Endothelial cell of umbilical vein (primary cell): ENCODE measurements around the gene PRKG1. TPM values are rescaled to one million over a fixed set of nuclear protein-coding genes. Genes with fewer than 3 reads are reported as not detected.

Experiments
- BruUV-seq: library from RNA; stranded (reverse); fragments of 400-500 nt; replicated peaks from 2 replicates; lab custom pipeline; 2021; lab: Mats Ljungman, UMichigan
- CTCF ChIA-PET: fragments of 300-600, 350-600 bp; sonication (Branson Sonifier 250); formaldehyde crosslinking; loops from one replicate; lab custom pipeline; 2021; ENCODE audit warnings: antibody characterized with exemption, inconsistent platforms; lab: Charles Lee
- POLR2A ChIA-PET: fragments of 300-600, 350-600 bp; sonication (Branson Sonifier 250); formaldehyde crosslinking; loops from one replicate; lab custom pipeline; 2021; ENCODE audit warnings: antibody characterized with exemption, inconsistent platforms; lab: Charles Lee
- DNase-seq: peaks from one replicate; pipeline ENCODE4 v3.0.0-alpha.2; 2011; ENCODE audit warnings: low read depth, low spot score
- FAIRE-seq: peaks from 2 replicates; lab custom pipeline; 2011; peaks lifted over from hg19 to GRCh38; lab: Jason Lieb, UNC
- H2AFZ ChIP-seq: 2 replicates; pipeline ENCODE4 v1.6.0; 2012; ENCODE audit warnings: low read depth, low read length, control low read depth, inconsistent platforms
- H3K27ac ChIP-seq: 2 replicates; pipeline ENCODE4 v1.5.1; 2011; ENCODE audit warnings: low read depth, mild to moderate bottlenecking, control low read depth, low read length, moderate library complexity; ENCODE audit not compliant: insufficient read depth
- H3K27me3 ChIP-seq, 2 experiments: 2 replicates each; pipeline versions ENCODE4 v1.6.0 to v1.6.1; 2011; ENCODE audit warnings: low read length in 2 of 2, mixed read lengths in 1 of 2; ENCODE audit not compliant: control insufficient read depth in 2 of 2, insufficient read depth in 2 of 2
- H3K36me3 ChIP-seq, 2 experiments: 2 replicates in 1 of 2; 3 replicates in 1 of 2; pipeline ENCODE4 v1.5.1; 2011; ENCODE audit warnings: low read length in 2 of 2, mild to moderate bottlenecking in 1 of 2, moderate library complexity in 1 of 2; ENCODE audit not compliant: control insufficient read depth in 2 of 2, insufficient read depth in 2 of 2; ENCODE audit errors: extremely low read depth in 1 of 2
- H3K4me1 ChIP-seq: 3 replicates; pipeline ENCODE4 v1.5.1; 2011; ENCODE audit warnings: mild to moderate bottlenecking, low read length; ENCODE audit not compliant: control insufficient read depth, insufficient read depth; ENCODE audit errors: extremely low read depth
- H3K4me2 ChIP-seq: 2 replicates; pipeline ENCODE4 v1.6.1; 2011; ENCODE audit warnings: low read length, control low read depth, mixed read lengths; ENCODE audit not compliant: insufficient read depth
- H3K4me3 ChIP-seq, 3 experiments: fragments of 200-600 bp in 1 of 3; sonication (generic), shearing (Covaris generic) in 1 of 3; replicated peaks in 1 of 3; 2 replicates each; pipeline ENCODE4 v1.5.1; 2011 to 2016; ENCODE audit warnings: control low read depth in 3 of 3, low read length in 3 of 3, mild to moderate bottlenecking in 2 of 3, inconsistent platforms in 1 of 3, low read depth in 1 of 3, moderate library complexity in 1 of 3; ENCODE audit not compliant: insufficient read depth in 1 of 3
- H3K79me2 ChIP-seq: 2 replicates; pipeline ENCODE4 v1.6.0; 2012; ENCODE audit warnings: low read length, inconsistent platforms; ENCODE audit not compliant: control insufficient read depth, insufficient read depth
- H3K9ac ChIP-seq: replicated peaks from 2 replicates; pipeline ENCODE3; 2011; ENCODE audit warnings: low read length, control low read depth; ENCODE audit not compliant: insufficient read depth; ENCODE audit errors: extremely low read depth
- H3K9me1 ChIP-seq: replicated peaks from 3 replicates; pipeline ENCODE4 v1.6.0; 2011; ENCODE audit warnings: mild to moderate bottlenecking, low read length; ENCODE audit not compliant: control insufficient read depth, insufficient read depth; ENCODE audit errors: extremely low read depth
- H3K9me3 ChIP-seq: replicated peaks from 2 replicates; pipeline ENCODE4 v1.5.1; 2012; ENCODE audit warnings: low read length, inconsistent platforms; ENCODE audit not compliant: control insufficient read depth, insufficient read depth
- H4K20me1 ChIP-seq: replicated peaks from 2 replicates; pipeline ENCODE3; 2011; ENCODE audit warnings: mild to moderate bottlenecking, low read length; ENCODE audit not compliant: control insufficient read depth, insufficient read depth; ENCODE audit errors: extremely low read depth
- CTCF ChIP-seq, 2 donors: IDR thresholded peaks; 1 replicate in 1 of 2; 2 replicates in 1 of 2; pipeline ENCODE4 v1.5.1; 2011; ENCODE audit warnings: low read length in 2 of 2, mild to moderate bottlenecking in 2 of 2, moderate library complexity in 2 of 2, control low read depth in 1 of 2, inconsistent platforms in 1 of 2, low read depth in 1 of 2; ENCODE audit not compliant: insufficient read depth in 1 of 2; ENCODE audit errors: extremely low read depth in 1 of 2
- EZH2 ChIP-seq: IDR thresholded peaks from 2 replicates; pipeline ENCODE4 v1.6.1; 2012; ENCODE audit warnings: borderline replicate concordance, low read depth, mild to moderate bottlenecking, moderate library complexity, low read length, inconsistent platforms; ENCODE audit not compliant: severe bottlenecking
- FOS ChIP-seq: IDR thresholded peaks from 2 replicates; pipeline ENCODE4 v1.6.1; 2011; ENCODE audit warnings: mild to moderate bottlenecking, low read length, moderate library complexity, borderline replicate concordance; ENCODE audit not compliant: insufficient read depth
- GATA2 ChIP-seq: IDR thresholded peaks from 2 replicates; pipeline ENCODE4 v1.7.0; 2011; ENCODE audit warnings: low read depth, mild to moderate bottlenecking, moderate library complexity, mixed read lengths, low read length; ENCODE audit not compliant: insufficient read length, insufficient read depth
- JUN ChIP-seq: IDR thresholded peaks from 2 replicates; pipeline ENCODE4 v1.6.1; 2011; ENCODE audit warnings: borderline replicate concordance, low read depth; ENCODE audit not compliant: insufficient read length, insufficient read depth
- POLR2A ChIP-seq: IDR thresholded peaks from 2 replicates; pipeline ENCODE4 v1.6.1; 2012; ENCODE audit warnings: low read depth, mild to moderate bottlenecking, control low read depth, low read length
- POLR2AphosphoS5 ChIP-seq: IDR thresholded peaks from 2 replicates; pipeline ENCODE4 v1.6.1; 2012; ENCODE audit warnings: low read depth, mild to moderate bottlenecking, control low read depth, low read length, moderate library complexity; ENCODE audit not compliant: insufficient read depth
- dilution Hi-C: fragments of 300-500 bp; cut with MboI; formaldehyde crosslinking; loops from one replicate; pipeline ENCODE4 v1.15.0; 2019; ENCODE audit warnings: low sequenced_read_pairs; ENCODE audit not compliant: extremely low pct_ligation_motif_present
- intact Hi-C: fragments of 100-400 bp; cut with micrococcal nuclease; formaldehyde crosslinking; loops from one replicate; pipeline ENCODE4 v1.10.0; 2022
- polyA plus RNA-seq, 4 experiments: library from polyadenylated mRNA; depleted of rRNA in 3 of 4; stranded (reverse) in 3 of 4; unstranded in 1 of 4; fragments of >200 nt; gene quantifications; 2 replicates each; pipeline versions ENCODE4 v1.2.1 to v1.2.3, GENCODE V29; 2011 to 2012; ENCODE audit warnings: missing spikeins in 1 of 4
- total RNA-seq: library from RNA; stranded (reverse); gene quantifications from 2 replicates; pipeline ENCODE4 v1.2.3, GENCODE V29; 2021
- TF ChIP-seq, protein P1 (sequence below): IDR thresholded peaks from 2 replicates; pipeline ENCODE4 v1.6.1; 2011; ENCODE audit not compliant: insufficient read depth, insufficient read length

The PRKG1 gene
- total and polyA plus RNA-seq, 2 donors (not counting 3 experiments of a cell fraction or from before 2014, with no cell fraction given), result 0.01 to 0.18 TPM

DNA sequence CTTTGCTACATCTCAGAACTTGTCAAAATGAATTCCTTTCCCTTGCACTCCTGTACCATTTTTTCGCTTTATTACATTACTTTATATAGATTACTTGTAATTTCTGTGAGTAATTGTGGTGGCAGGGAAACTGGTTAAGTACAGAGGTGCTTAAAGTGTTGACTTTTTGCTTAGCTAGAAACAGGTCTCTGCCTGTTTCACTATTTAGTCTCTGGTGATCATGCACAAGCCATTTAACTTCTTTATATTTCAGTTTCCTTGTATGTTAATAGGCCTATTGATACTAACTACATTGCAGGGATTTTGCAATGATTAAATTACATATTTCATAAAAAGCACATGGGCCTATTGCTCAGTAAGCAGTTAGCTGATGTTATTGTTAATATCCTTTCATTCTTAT is 233.8 kb downstream of the PRKG1 start:
- Histone ChIP-seq H2AFZ (no peak overlapping the region), H3K9me3 (no peaks in the 10 kb centered on the region), H3K4me1 (no peaks in the 10 kb centered on the region), H3K4me2 (no peak overlapping the region), H3K9ac (no peak overlapping the region), H3K79me2 (no peaks in the 10 kb centered on the region), H3K4me3 (no peak overlapping the region), H4K20me1 (no peaks in the 10 kb centered on the region), H3K9me1 (no peaks in the 10 kb centered on the region), H3K36me3 (no peaks in the 10 kb centered on the region), H3K27me3 (no peaks in the 10 kb centered on the region), H3K27ac (no peak overlapping the region)
- CTCF ChIA-PET, result interaction anchor here (1.0 to 1.1 kb wide), 2 partner anchors 12 to 16 kb away, joined by 3 to 5 read pairs; no protein-coding TSS in a partner anchor
- DNase-seq (no peak), FAIRE-seq (no peak)
- POLR2A ChIA-PET, result no interaction called here
- no peak for TF ChIP-seq POLR2A
- dilution Hi-C loops, result no loop called here
- intact Hi-C loops, result no loop called here
- BruUV-seq, result no TSS peak

DNA sequence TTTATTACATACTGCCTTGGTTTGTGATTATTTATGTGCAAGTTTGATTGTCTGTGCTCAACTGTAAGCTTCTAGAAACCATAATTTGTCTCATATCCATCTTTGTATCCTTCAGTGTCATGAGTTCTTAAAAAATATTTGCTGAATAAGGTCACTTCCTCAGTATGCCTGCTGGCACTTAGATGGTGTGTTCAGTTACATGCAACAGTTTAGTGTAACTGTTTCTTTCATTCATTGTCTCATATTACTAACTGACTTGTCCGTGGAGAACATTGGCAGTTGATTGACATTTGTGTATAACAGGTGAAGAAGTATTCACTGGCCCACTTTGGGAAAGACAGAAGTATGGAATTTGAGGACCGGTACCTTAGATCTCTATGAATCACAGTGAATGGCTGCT is 236.9 kb downstream of the PRKG1 start:
- H3K27me3 ChIP-seq, result no peaks in the 10 kb centered on the region
- DNase-seq (peak; percentile 19), FAIRE-seq (no peak)
- no peaks in the 10 kb centered on the region for H3K4me1 ChIP-seq
- no peak overlapping the region for H3K4me2 ChIP-seq
- H4K20me1 ChIP-seq, result no peaks in the 10 kb centered on the region
- no TSS peak for BruUV-seq
- H3K27ac ChIP-seq, result no peak overlapping the region
- no peaks in the 10 kb centered on the region for H3K9me1 ChIP-seq
- dilution Hi-C loops, result no loop called here
- H2AFZ ChIP-seq, result no peak overlapping the region
- CTCF ChIA-PET, result no interaction called here
- no peak overlapping the region for H3K9ac ChIP-seq
- H3K4me3 ChIP-seq, result no peak overlapping the region
- H3K36me3 ChIP-seq, result no peaks in the 10 kb centered on the region
- no peaks in the 10 kb centered on the region for H3K79me2 ChIP-seq
- POLR2A ChIA-PET, result no interaction called here
- H3K9me3 ChIP-seq, result no peaks in the 10 kb centered on the region
- intact Hi-C loops, result no loop called here
- TF ChIP-seq, protein P1, sequence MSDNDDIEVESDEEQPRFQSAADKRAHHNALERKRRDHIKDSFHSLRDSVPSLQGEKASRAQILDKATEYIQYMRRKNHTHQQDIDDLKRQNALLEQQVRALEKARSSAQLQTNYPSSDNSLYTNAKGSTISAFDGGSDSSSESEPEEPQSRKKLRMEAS, result no peak
- TF ChIP-seq POLR2A (no peak), CTCF (IDR thresholded peaks at IDR 0.05; ENCODE audit: extremely low read depth in 1 of 2, insufficient read depth in 1 of 2, low read depth in 1 of 2, low read length in 2 of 2) (no peak), EZH2 (no peak), JUN (no peak), POLR2AphosphoS5 (no peak), GATA2 (no peak), FOS (no peak)
